GM19240 (cell line): ENCODE data around the gene SPO11.
A peak's percentile ranks its signal among the peaks of the same experiment; 100 is the strongest.

Experiments used
- DNase-seq: peaks from one replicate; pipeline ENCODE4 v3.0.0; 2011; ENCODE audit warnings: low spot score; ENCODE audit not compliant: insufficient read length

The SPO11 gene

GRCh38 chr20:57389695-57390603 lies 60.3 kb downstream of the SPO11 start:
- DNase-seq = no peak

- peak; percentile 85 for DNase-seq
Observed at GRCh38 chr20:57390604-57391438, 61.2 kb downstream of the SPO11 start, which contains the start of gene RBM38. Gene RBM38, plus strand, starts transcription at chr20:57391396. Its CDS starts 186 bp downstream, at chr20:57391582.

- DNase-seq = no peak
Observed at GRCh38 chr20:57391439-57392301, 62.1 kb downstream of the SPO11 start.

- DNase-seq = no peak
Observed at GRCh38 chr20:57392512-57393271, 63.1 kb downstream of the SPO11 start.
